ENCODE measurements around the gene OR2J2.

GRCh38 chr6:29171736-29172135 is 1.0 kb downstream of the OR2J2 start:
- no peak for TF ChIP-seq POU2F2 (IDR thresholded peaks at IDR 0.05; ENCODE audit: low read depth, low read length)
- no peak for TF ChIP-seq POLR2A (IDR thresholded peaks at IDR 0.05; ENCODE audit: low read depth, low read length)
